GM19043 (cell line): ENCODE results near the gene RANBP1.

Experiments
- ATAC-seq: cut with Tn5 transposase; IDR thresholded peaks from one replicate; pipeline ENCODE4 v1.9.1; 2021; ENCODE audit warnings: low read depth; ENCODE audit not compliant: unreplicated experiment

Gene RANBP1

GRCh38 chr22:20165913-20166312, 50.0 kb downstream of the RANBP1 start:
- ATAC-seq: no peak

- no peak for ATAC-seq
These were observed 50.8 kb downstream of the RANBP1 start for GRCh38 chr22:20166703-20167102.

- ATAC-seq: no peak
These were observed 51.9 kb downstream of the RANBP1 start for GRCh38 chr22:20167643-20168322.

GRCh38 chr22:20169253-20169822, 53.4 kb downstream of the RANBP1 start:
- no peak for ATAC-seq

GRCh38 chr22:20170170-20170569, 54.3 kb downstream of the RANBP1 start:
- no peak for ATAC-seq

GRCh38 chr22:20171288-20172140, 55.6 kb downstream of the RANBP1 start:
- no peak for ATAC-seq

GRCh38 chr22:20172141-20172613, 56.3 kb downstream of the RANBP1 start:
- no peak for ATAC-seq

GRCh38 chr22:20173246-20173645, 57.3 kb downstream of the RANBP1 start:
- ATAC-seq: no peak

- ATAC-seq: no peak
These were observed 57.9 kb downstream of the RANBP1 start for GRCh38 chr22:20173772-20174171.

GRCh38 chr22:20174785-20175596, 59.1 kb downstream of the RANBP1 start:
- ATAC-seq: no peak

GRCh38 chr22:20175597-20175900, 59.6 kb downstream of the RANBP1 start:
- no peak for ATAC-seq

GRCh38 chr22:20176421-20177085, 60.6 kb downstream of the RANBP1 start:
- no peak for ATAC-seq
